Epidermal melanocyte (primary cell): ENCODE results near the gene HAX1.
"Not testable (repeated sequence)": the region's sequence is repeated elsewhere in the genome, so short reads cannot be mapped to it uniquely, and the experiment has no call there.

Source experiments
- DNase-seq: peaks from one replicate; pipeline ENCODE4 v3.0.0; 2011; ENCODE audit warnings: low spot score; ENCODE audit not compliant: insufficient read length

HAX1 gene

GRCh38 chr1:154272217-154272998 lies at the start of gene HAX1:
TSS of gene HAX1 (plus strand) at chr1:154272629. CDS start at chr1:154272724, 95 bp downstream.
- DNase-seq, result peak; percentile 92

GRCh38 chr1:154222918-154223317 lies 49.5 kb upstream of the HAX1 start:
- DNase-seq, result no peak

- no peak for DNase-seq
Observed at GRCh38 chr1:154223621-154224020, 48.8 kb upstream of the HAX1 start.

GRCh38 chr1:154225370-154225769 lies 47.1 kb upstream of the HAX1 start:
- no peak for DNase-seq

- not testable (repeated sequence) for DNase-seq
Observed at GRCh38 chr1:154231112-154231511, 41.3 kb upstream of the HAX1 start.

- not testable (repeated sequence) for DNase-seq
Observed at GRCh38 chr1:154233127-154233526, 39.3 kb upstream of the HAX1 start.

- no peak for DNase-seq
Observed at GRCh38 chr1:154236855-154237254, 35.6 kb upstream of the HAX1 start.

GRCh38 chr1:154237435-154237834 lies 35.0 kb upstream of the HAX1 start:
- DNase-seq, result no peak

GRCh38 chr1:154237880-154238506 lies 34.4 kb upstream of the HAX1 start:
- no peak for DNase-seq

GRCh38 chr1:154239491-154239890 lies 32.9 kb upstream of the HAX1 start:
- no peak for DNase-seq

GRCh38 chr1:154240294-154240833 lies 32.1 kb upstream of the HAX1 start:
- no peak for DNase-seq

- DNase-seq, result no peak
Observed at GRCh38 chr1:154241703-154242351, 30.6 kb upstream of the HAX1 start.

GRCh38 chr1:154253671-154254070 lies 18.8 kb upstream of the HAX1 start:
- DNase-seq, result no peak

GRCh38 chr1:154256686-154257085 lies 15.7 kb upstream of the HAX1 start:
- no peak for DNase-seq

- no peak for DNase-seq
Observed at GRCh38 chr1:154258784-154259183, 13.6 kb upstream of the HAX1 start.

GRCh38 chr1:154260127-154260526 lies 12.3 kb upstream of the HAX1 start:
- DNase-seq, result no peak

- DNase-seq, result no peak
Observed at GRCh38 chr1:154263465-154264332, 8.7 kb upstream of the HAX1 start.

- DNase-seq, result no peak
Observed at GRCh38 chr1:154264454-154264853, 8.0 kb upstream of the HAX1 start.

GRCh38 chr1:154265586-154265985 lies 6.8 kb upstream of the HAX1 start:
- DNase-seq, result no peak

GRCh38 chr1:154270833-154271232 lies 1.6 kb upstream of the HAX1 start:
- no peak for DNase-seq

GRCh38 chr1:154272999-154273563 lies 652 bp downstream of the HAX1 start:
- DNase-seq, result no peak
